Subcutaneous adipose tissue (tissue), 4 donors: ENCODE data around the gene CDAN1. TPM values are rescaled to one million over a fixed set of nuclear protein-coding genes. Genes with fewer than 3 reads are reported as not detected.

Experiments
- total RNA-seq, 4 donors: library from RNA; depleted of rRNA; stranded (reverse); fragments of >200 nt; gene quantifications; one replicate each; pipeline ENCODE4 v1.1.0, GENCODE V29; 2016
- TF ChIP-seq, protein P1 (sequence below): fragments of 450-650 bp; IDR thresholded peaks from one replicate; pipeline ENCODE4 v1.5.1; 2016; ENCODE audit warnings: low read depth, mild to moderate bottlenecking, control low read depth, antibody characterized with exemption, moderate library complexity

CDAN1 gene
- total RNA-seq, 4 donors from 2014 or later, result 5.2 to 16.0 (median 9.2) TPM

DNA sequence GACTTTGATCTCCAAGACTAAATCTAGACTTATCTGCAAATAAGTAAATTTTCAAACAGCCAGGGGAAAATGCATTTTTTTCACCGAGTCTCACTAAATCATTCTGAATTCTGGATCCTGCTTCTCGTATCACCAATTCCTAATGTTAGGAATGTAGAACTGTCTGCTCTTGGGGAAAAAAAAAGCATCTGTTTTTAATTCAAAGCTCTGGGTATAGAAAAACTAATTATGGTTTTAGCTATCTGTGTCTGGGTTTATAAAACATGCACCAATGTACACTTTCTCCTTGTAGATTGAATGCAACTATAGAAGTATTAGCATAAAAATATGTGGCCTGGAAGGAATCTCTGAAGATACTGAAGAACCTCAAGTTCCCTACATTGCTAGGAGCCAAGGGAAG, 4.8 kb upstream of the CDAN1 start:
- TF ChIP-seq, protein P1, sequence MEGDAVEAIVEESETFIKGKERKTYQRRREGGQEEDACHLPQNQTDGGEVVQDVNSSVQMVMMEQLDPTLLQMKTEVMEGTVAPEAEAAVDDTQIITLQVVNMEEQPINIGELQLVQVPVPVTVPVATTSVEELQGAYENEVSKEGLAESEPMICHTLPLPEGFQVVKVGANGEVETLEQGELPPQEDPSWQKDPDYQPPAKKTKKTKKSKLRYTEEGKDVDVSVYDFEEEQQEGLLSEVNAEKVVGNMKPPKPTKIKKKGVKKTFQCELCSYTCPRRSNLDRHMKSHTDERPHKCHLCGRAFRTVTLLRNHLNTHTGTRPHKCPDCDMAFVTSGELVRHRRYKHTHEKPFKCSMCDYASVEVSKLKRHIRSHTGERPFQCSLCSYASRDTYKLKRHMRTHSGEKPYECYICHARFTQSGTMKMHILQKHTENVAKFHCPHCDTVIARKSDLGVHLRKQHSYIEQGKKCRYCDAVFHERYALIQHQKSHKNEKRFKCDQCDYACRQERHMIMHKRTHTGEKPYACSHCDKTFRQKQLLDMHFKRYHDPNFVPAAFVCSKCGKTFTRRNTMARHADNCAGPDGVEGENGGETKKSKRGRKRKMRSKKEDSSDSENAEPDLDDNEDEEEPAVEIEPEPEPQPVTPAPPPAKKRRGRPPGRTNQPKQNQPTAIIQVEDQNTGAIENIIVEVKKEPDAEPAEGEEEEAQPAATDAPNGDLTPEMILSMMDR, result no peak

DNA sequence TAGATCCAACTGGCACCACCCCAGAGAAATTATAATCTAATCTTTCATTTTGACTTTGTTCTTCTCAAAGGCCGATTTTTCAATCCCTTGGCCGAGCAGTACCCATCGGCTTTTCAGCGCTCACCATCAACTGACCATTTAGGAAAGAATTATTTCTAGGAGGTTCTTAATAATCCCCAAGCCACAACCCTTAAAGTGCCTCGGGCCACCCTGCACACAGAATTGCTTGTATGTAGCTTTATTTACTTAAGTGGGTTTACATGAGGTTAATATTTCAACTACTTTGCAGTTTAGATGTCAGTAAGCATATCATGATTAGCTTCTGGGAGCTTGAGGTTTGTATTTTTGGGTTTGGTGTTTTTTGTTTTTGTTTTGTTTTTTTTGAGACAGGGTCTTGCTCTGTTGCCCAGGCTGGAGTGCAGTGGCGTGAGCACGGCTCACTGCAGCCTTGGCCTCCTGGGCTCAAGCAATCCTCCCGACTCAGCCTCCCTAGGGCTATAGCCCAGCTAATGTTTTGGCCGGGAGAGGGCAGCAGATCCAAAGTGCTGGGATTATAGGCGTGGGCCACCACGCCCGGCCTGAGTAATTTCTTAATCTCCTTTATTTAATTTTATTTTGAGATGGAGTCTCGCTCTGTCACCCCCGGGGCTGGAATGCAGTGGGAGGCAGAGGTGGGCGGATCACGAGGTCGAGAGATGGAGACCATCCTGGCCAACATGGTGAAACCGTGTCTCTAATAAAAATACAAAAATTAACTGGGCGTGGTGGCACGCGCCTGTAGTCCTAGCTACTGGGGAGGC, 801 bp upstream of the CDAN1 start:
- TF ChIP-seq, protein P1, result no peak

DNA sequence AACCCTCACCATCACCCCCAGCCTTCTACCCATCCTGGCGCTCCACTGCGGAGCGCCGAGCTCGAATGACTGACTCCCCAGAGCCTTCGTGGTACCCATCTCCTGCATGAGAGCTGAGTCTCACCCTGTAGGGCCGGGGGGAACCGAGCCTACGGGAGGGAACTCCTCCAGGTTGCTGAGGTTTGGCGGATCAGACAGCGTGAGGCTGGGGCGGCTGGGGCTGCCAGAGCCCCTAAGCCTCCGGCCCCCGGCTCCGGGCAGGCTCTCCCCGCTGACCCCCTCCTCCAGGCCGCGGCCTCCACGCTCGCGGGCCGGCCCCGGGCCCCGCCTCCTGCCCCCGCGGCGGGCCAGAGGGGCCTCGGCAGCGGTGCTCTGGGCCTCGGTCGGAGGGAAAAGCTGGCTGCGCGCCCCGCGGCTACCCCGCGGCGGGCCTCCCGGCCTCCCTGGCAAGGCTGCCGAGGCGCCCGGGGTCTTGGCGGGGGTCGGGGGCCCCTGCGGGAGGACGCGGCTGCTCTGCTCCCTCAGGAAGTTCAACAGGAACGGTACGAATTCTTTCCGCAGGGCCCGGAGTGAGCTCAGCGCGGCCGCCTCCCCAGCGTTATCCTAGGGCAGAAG, 643 bp downstream of the CDAN1 start:
- TF ChIP-seq, protein P1, result no peak

DNA sequence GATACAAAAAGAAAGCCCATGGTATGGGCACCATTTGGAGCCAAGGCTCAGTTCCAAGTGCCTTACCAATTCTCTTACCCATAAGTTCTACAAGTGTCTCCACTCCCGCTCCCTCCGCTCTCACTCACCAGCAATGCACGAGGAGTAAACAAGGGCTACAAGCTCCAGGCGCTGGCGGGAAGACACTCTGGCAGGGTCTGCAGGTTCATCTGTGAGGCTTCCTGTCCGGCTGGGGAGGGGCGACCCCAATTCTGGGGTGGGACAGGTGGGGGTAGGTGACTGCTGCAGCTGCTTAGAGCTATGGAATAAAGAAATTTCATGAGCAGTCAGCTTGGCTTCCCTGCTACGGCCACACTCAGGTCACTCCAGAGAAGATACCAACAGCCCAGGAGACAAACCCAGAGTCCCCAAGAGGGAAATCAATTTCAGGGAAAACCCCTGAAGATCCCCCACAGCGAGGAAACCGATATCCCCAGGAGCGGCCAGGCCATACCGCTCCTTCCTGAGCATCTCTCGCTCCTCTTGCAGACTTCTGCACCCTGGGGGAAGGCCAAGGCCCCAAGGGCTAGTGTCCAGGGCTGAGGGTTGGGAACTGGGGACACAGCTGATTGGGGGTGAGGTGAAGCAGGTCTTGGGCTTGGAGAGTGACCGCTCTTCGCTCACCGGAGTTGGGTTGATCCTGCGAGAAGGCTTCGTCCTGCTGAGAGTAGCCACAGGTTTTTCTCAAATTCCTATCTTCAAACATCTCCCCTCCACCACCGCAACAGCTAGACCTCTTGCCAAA, 1.4 kb downstream of the CDAN1 start:
- TF ChIP-seq, protein P1, result no peak

DNA sequence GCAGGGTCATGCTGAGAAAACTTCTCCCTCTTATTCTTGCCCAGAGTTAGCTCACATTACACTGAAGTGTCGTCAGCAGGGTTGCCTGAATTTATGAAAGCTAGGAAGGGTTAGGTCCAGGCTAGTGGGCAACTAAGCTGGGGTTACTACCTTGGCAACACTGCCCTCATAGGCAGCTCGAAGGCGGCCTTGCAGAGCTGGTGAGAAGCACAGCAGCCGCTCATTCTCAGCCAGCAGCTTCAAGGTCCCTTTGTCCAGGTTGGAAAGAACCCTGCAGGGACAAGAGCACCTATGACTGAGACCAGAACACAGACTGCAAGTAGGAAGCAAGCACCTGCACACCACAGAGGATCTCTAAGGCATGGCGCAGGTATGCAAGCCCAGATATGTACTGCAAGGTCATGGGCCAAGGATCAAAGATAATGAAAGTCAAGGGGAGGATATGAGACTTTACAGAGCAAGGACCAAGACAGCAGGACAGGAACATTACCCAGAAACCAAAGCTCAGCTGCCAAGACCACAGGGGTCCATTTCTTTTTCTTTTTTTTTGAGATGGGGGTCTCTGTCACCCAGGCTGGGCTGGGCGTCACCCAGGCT, 2.8 kb downstream of the CDAN1 start:
- TF ChIP-seq, protein P1, result no peak

DNA sequence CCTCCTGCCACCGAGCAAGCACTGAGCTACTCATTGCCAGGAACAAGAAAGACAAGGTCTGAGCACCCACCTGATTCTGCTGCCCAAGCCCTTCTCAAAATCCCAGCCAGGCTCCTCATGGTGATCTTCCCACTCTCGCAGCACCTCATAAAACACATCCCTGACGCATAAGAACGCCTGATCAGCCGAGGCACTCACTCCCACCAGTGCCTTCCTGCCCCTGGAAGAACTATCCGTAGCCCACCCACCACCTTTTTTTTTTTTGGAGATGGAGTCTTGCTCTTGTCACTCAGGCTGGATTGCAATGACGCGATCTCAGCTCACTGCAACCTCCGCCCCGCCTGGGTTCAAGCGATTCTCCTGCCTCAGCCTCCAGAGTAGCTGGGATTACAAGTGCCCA, 3.9 kb downstream of the CDAN1 start:
- TF ChIP-seq, protein P1, result no peak
